ENCODE data around the gene KIF23. TPM values are rescaled to one million over a fixed set of nuclear protein-coding genes. Genes with fewer than 3 reads are reported as not detected.
A peak's percentile ranks its signal among the peaks of the same experiment; 100 is the strongest.

Gene KIF23
- total RNA-seq (1 to 10 TPM in 4 of 9 donors, under 1 TPM in 4, not detected in 1; 0.32 to 7.7 (median 1.4) TPM), polyA plus RNA-seq (under 1 TPM; 0.23 to 0.54 TPM)
- long read RNA-seq, donor 1, result 0 reads
- long read RNA-seq, donor 2, partial matches to known transcripts, result 1 of 3 reads
- long read RNA-seq, donor 2, other reads (novel, unspliced or antisense), result 2 of 3 reads
- long read RNA-seq, donor 3, partial matches to known transcripts, result 1 of 1 reads
- long read RNA-seq, donor 3, other reads (novel, unspliced or antisense), result 0 of 1 reads

GRCh38 chr15:69413822-69414700 is at the start of gene KIF23:
TSS of gene KIF23 (plus strand) at chr15:69414349. CDS start at chr15:69414466, 117 bp downstream.
- intact Hi-C loops (cut with DNase I), result loop anchor here in 3 of 10 donors (5.0 kb wide), 2 partner anchors 38 to 357 kb away; partner anchors contain the start of gene RPLP1 (in 2 of the 3)
- ATAC-seq, result peak; percentile 92 to 98 (median 98)
- Histone ChIP-seq H3K27ac (peak within 1 kb of the TSS in 6 of 12 donors; percentile 13 to 51 (median 34)), H3K27me3 (no peaks in the 10 kb centered on the region), H3K9me3 (no peaks in the 10 kb centered on the region), H3K36me3 (no peaks in the 10 kb centered on the region), H3K4me1 (peaks cover 0 to 15% (median 2%) of the 10 kb centered on the region in 12 donors), H3K4me3 (peak within 1 kb of the TSS; percentile 55 to 91 (median 79))
- 2% methylated on average over 51 to 78 of the region's 78 CpGs for WGBS, 4 donors
- TF ChIP-seq, protein P1, sequence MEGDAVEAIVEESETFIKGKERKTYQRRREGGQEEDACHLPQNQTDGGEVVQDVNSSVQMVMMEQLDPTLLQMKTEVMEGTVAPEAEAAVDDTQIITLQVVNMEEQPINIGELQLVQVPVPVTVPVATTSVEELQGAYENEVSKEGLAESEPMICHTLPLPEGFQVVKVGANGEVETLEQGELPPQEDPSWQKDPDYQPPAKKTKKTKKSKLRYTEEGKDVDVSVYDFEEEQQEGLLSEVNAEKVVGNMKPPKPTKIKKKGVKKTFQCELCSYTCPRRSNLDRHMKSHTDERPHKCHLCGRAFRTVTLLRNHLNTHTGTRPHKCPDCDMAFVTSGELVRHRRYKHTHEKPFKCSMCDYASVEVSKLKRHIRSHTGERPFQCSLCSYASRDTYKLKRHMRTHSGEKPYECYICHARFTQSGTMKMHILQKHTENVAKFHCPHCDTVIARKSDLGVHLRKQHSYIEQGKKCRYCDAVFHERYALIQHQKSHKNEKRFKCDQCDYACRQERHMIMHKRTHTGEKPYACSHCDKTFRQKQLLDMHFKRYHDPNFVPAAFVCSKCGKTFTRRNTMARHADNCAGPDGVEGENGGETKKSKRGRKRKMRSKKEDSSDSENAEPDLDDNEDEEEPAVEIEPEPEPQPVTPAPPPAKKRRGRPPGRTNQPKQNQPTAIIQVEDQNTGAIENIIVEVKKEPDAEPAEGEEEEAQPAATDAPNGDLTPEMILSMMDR (IDR thresholded peaks at IDR 0.05), result no peak
- TF ChIP-seq POLR2A (IDR thresholded peaks at IDR 0.05), result no peak
- peak; percentile 84 to 94 (median 92) for DNase-seq

GRCh38 chr15:69367236-69367635 is 46.9 kb upstream of the KIF23 start:
- 61 to 79% (median 72%) methylated on average over 3 of the region's 3 CpGs for WGBS, 4 donors
- H3K27ac ChIP-seq, result no peak overlapping the region
- H3K4me3 ChIP-seq, result no peak overlapping the region
- H3K9me3 ChIP-seq, result no peaks in the 10 kb centered on the region
- DNase-seq (no peak), ATAC-seq (no peak)
- no peaks in the 10 kb centered on the region for H3K27me3 ChIP-seq
- H3K4me1 ChIP-seq, result no peaks in the 10 kb centered on the region
- H3K36me3 ChIP-seq, result no peaks in the 10 kb centered on the region
- no peak for TF ChIP-seq POLR2A (IDR thresholded peaks at IDR 0.05)
- TF ChIP-seq, protein P1 (IDR thresholded peaks at IDR 0.05), result no peak
- intact Hi-C loops (cut with DNase I), result no loop called here

- TF ChIP-seq POLR2A (IDR thresholded peaks at IDR 0.05), result no peak
- TF ChIP-seq, protein P1 (IDR thresholded peaks at IDR 0.05), result no peak
- H3K36me3 ChIP-seq, result no peaks in the 10 kb centered on the region
- DNase-seq (no peak), ATAC-seq (no peak)
- H3K27me3 ChIP-seq, result no peaks in the 10 kb centered on the region
- H3K27ac ChIP-seq, result no peak overlapping the region
- intact Hi-C loops (cut with DNase I), result no loop called here
- no peaks in the 10 kb centered on the region for H3K4me1 ChIP-seq
- peaks cover 0 to 5% (median 0%) of the 10 kb centered on the region in 12 donors for H3K9me3 ChIP-seq
- H3K4me3 ChIP-seq, result no peak overlapping the region
- 77 to 82% (median 78%) methylated on average over 2 of the region's 2 CpGs for WGBS, 4 donors
These were observed 44.5 kb upstream of the KIF23 start for GRCh38 chr15:69369631-69370030.

- Histone ChIP-seq H3K36me3 (no peaks in the 10 kb centered on the region), H3K4me1 (no peaks in the 10 kb centered on the region), H3K9me3 (peaks cover 0 to 5% (median 0%) of the 10 kb centered on the region in 12 donors), H3K27ac (no peak overlapping the region), H3K4me3 (no peak overlapping the region), H3K27me3 (peaks cover 0 to 5% (median 0%) of the 10 kb centered on the region in 9 donors)
- ATAC-seq (no peak), DNase-seq (no peak)
- intact Hi-C loops (cut with DNase I), result no loop called here
- 92 to 96% (median 96%) methylated on average over 6 of the region's 6 CpGs for WGBS, 4 donors
- TF ChIP-seq, protein P1 (IDR thresholded peaks at IDR 0.05), result no peak
- no peak for TF ChIP-seq POLR2A (IDR thresholded peaks at IDR 0.05)
These were observed 40.7 kb upstream of the KIF23 start for GRCh38 chr15:69373406-69373805.

Measured in heart left ventricle (tissue), 16 donors.